K562 (cell line): Measurements from ENCODE around the gene SLCO2A1. TPM values are rescaled to one million over a fixed set of nuclear protein-coding genes. Genes with fewer than 3 reads are reported as not detected.

Experiments used
- ATAC-seq: fragments of 200-7000 bp; cut with Tn5 transposase; 3 replicates; pipeline ENCODE4 v1.9.1; 2020; ENCODE audit warnings: moderate library complexity
- BruUV-seq: library from RNA; stranded (reverse); fragments of 400-500 nt; replicated peaks from 2 replicates; lab custom pipeline; 2021; lab: Mats Ljungman, UMichigan
- CTCF ChIA-PET: fragments of 300-600 bp; formaldehyde crosslinking; extraction: SDS; loops from one replicate; lab custom pipeline; 2021; ENCODE audit warnings: low intra/inter-chr PET ratio; lab: Yijun Ruan, JAX
- POLR2A ChIA-PET: fragments of 300-600, 350-650 bp; sonication (Branson Sonifier 250); formaldehyde crosslinking; extraction: SDS; loops from one replicate; lab custom pipeline; 2021; ENCODE audit warnings: antibody characterized with exemption, inconsistent platforms; lab: Yijun Ruan, JAX
- DNase-seq, 4 experiments: peaks; one replicate each; pipeline versions ENCODE4 v3.0.0 to v3.0.0-alpha.2; 2011 to 2018; ENCODE audit warnings: low spot score in 3 of 4, mixed read lengths in 3 of 4; ENCODE audit errors: extremely low read depth in 1 of 4
- FAIRE-seq: peaks from 2 replicates; lab custom pipeline; 2011; peaks lifted over from hg19 to GRCh38; lab: Jason Lieb, UNC
- H2AFZ ChIP-seq: 2 replicates; pipeline ENCODE4 v1.6.0; 2011; ENCODE audit warnings: low read depth, low read length, control low read depth, inconsistent platforms
- H3K27ac ChIP-seq: fragments of 200-600 bp; 3 replicates; pipeline ENCODE4 v1.8.0; 2011; ENCODE audit warnings: low read depth, mild to moderate bottlenecking, control low read depth, inconsistent platforms, low read length, moderate library complexity, mixed read lengths; ENCODE audit errors: extremely low read depth
- H3K27me3 ChIP-seq, 2 experiments: fragments of 300-600 bp in 1 of 2; 2 replicates in 1 of 2; 3 replicates in 1 of 2; pipeline versions ENCODE4 v1.6.0 to v1.8.0; 2011; ENCODE audit warnings: inconsistent platforms in 2 of 2, low read length in 2 of 2, mild to moderate bottlenecking in 1 of 2, mixed read lengths in 1 of 2, moderate library complexity in 1 of 2; ENCODE audit not compliant: control insufficient read depth in 2 of 2, insufficient read depth in 2 of 2
- H3K36me3 ChIP-seq: fragments of 300-600 bp; 3 replicates; pipeline ENCODE4 v1.8.0; 2011; ENCODE audit warnings: mild to moderate bottlenecking, low read length, inconsistent platforms; ENCODE audit not compliant: control insufficient read depth, insufficient read depth
- H3K4me1 ChIP-seq, 2 experiments: fragments of 200-600 bp in 1 of 2; replicated peaks in 1 of 2; 2 replicates in 1 of 2; 3 replicates in 1 of 2; pipeline versions ENCODE4 v1.5.1 to v1.8.0; 2011; ENCODE audit warnings: inconsistent platforms in 2 of 2, low read length in 2 of 2, mild to moderate bottlenecking in 1 of 2, mixed read lengths in 1 of 2, moderate library complexity in 1 of 2; ENCODE audit not compliant: control insufficient read depth in 2 of 2, insufficient read depth in 2 of 2
- H3K4me2 ChIP-seq: 2 replicates; pipeline ENCODE4 v1.6.1; 2011; ENCODE audit warnings: low read length, control low read depth, inconsistent platforms, mixed read lengths; ENCODE audit not compliant: insufficient read depth
- H3K4me3 ChIP-seq: fragments of 200-600 bp; sonication (generic), shearing (Covaris generic); 2 replicates; pipeline ENCODE4 v1.5.1; 2016; ENCODE audit warnings: control low read depth, inconsistent platforms
- H3K79me2 ChIP-seq: fragments of 200-600 bp; 3 replicates; pipeline ENCODE4 v1.8.0; 2011; ENCODE audit warnings: low read length, inconsistent platforms; ENCODE audit not compliant: control insufficient read depth, insufficient read depth
- H3K9ac ChIP-seq, 2 experiments: 2 replicates each; pipeline versions ENCODE4 v1.6.0 to v1.6.1; 2011; ENCODE audit warnings: low read depth in 2 of 2, low read length in 2 of 2, control low read depth in 1 of 2, inconsistent platforms in 1 of 2, mild to moderate bottlenecking in 1 of 2, mixed read lengths in 1 of 2; ENCODE audit not compliant: insufficient read depth in 1 of 2
- H3K9me1 ChIP-seq: one replicate; pipeline ENCODE4 v1.6.0; 2011; ENCODE audit warnings: inconsistent platforms, mild to moderate bottlenecking, low read length, moderate library complexity; ENCODE audit not compliant: control insufficient read depth, insufficient read depth
- H3K9me3 ChIP-seq: replicated peaks from 2 replicates; pipeline ENCODE4 v1.5.1; 2011; ENCODE audit warnings: low read depth, low read length, inconsistent platforms; ENCODE audit not compliant: control insufficient read depth, insufficient read depth
- H4K20me1 ChIP-seq: replicated peaks from 2 replicates; pipeline ENCODE4 v1.6.1; 2011; ENCODE audit warnings: low read length, inconsistent platforms, mixed read lengths; ENCODE audit not compliant: control insufficient read depth, insufficient read depth
- ATF1 ChIP-seq, 2 experiments: fragments of 450-650 bp in 1 of 2; IDR thresholded peaks; 2 replicates each; pipeline ENCODE4 v1.6.1; 2016; ENCODE audit warnings: missing compliant biosample characterization in 1 of 2, missing genetic modification characterization in 1 of 2
- CEBPG ChIP-seq, 3 experiments: fragments of 200-800 bp in 1 of 3; sonication (Bioruptor generic) in 1 of 3; sonication (generic) in 1 of 3; formaldehyde crosslinking in 1 of 3; IDR thresholded peaks in 2 of 3; conservative IDR thresholded peaks in 1 of 3; 2 replicates each; pipeline versions ENCODE4 v1.6.1 to v1.8.0; 2016 to 2022; ENCODE audit warnings: missing compliant biosample characterization in 2 of 3, missing genetic modification characterization in 2 of 3, mild to moderate bottlenecking in 1 of 3, missing genetic modification reagents in 1 of 3
- CHD2 ChIP-seq: IDR thresholded peaks from 2 replicates; pipeline ENCODE4 v1.6.1; 2011; ENCODE audit warnings: low read depth, low read length
- ELF1 ChIP-seq: fragments of 200-800 bp; sonication (Bioruptor generic); IDR thresholded peaks from 2 replicates; pipeline ENCODE4 v1.6.1; 2016; ENCODE audit warnings: missing genetic modification characterization, missing compliant biosample characterization
- FIP1L1 ChIP-seq: fragments of 200-400 bp; formaldehyde crosslinking; IDR thresholded peaks from 2 replicates; pipeline ENCODE4 v1.6.1; 2018; ENCODE audit warnings: mild to moderate bottlenecking, low read depth, low read length; ENCODE audit not compliant: poor library complexity, severe bottlenecking
- FOXO4 ChIP-seq: fragments of 450-650 bp; formaldehyde crosslinking; IDR thresholded peaks from 2 replicates; pipeline ENCODE4 v1.4.0; 2020; ENCODE audit warnings: mild to moderate bottlenecking, moderate library complexity
- KLF1 ChIP-seq: fragments of 450-650 bp; IDR thresholded peaks from 2 replicates; pipeline ENCODE4 v1.6.1; 2016; ENCODE audit warnings: missing genetic modification characterization, missing compliant biosample characterization
- PML ChIP-seq: IDR thresholded peaks from 2 replicates; pipeline ENCODE4 v1.6.1; 2012; ENCODE audit warnings: low read length, inconsistent platforms
- POU5F1 ChIP-seq: fragments of 150-350 bp; IDR thresholded peaks from 2 replicates; pipeline ENCODE4 v1.6.1; 2014; ENCODE audit warnings: borderline replicate concordance, low read length, low read depth, mild to moderate bottlenecking; ENCODE audit not compliant: partially characterized antibody
- PTRF ChIP-seq: fragments of 450-650 bp; IDR thresholded peaks from 2 replicates; pipeline ENCODE4 v1.6.1; 2016; ENCODE audit warnings: mild to moderate bottlenecking, missing genetic modification characterization, missing compliant biosample characterization
- RBM34 ChIP-seq: fragments of 200-400 bp; formaldehyde crosslinking; IDR thresholded peaks from 2 replicates; pipeline ENCODE4 v1.6.1; 2018; ENCODE audit warnings: low read length, borderline replicate concordance; ENCODE audit not compliant: insufficient read depth
- SP1 ChIP-seq: sonication (generic); formaldehyde crosslinking; IDR thresholded peaks from 2 replicates; pipeline ENCODE4 v1.8.1; 2022; ENCODE audit warnings: mild to moderate bottlenecking, missing genetic modification reagents
- TEAD1 ChIP-seq, 2 experiments: fragments of 450-650 bp in 1 of 2; sonication (generic) in 1 of 2; formaldehyde crosslinking; IDR thresholded peaks; 2 replicates each; pipeline versions ENCODE4 v1.4.0 to v1.8.0; 2020 to 2022; ENCODE audit warnings: mild to moderate bottlenecking in 2 of 2, missing genetic modification reagents in 1 of 2
- TSHZ1 ChIP-seq: fragments of 250-450 bp; sonication (Bioruptor Pico); IDR thresholded peaks from 2 replicates; pipeline ENCODE4 v1.4.0; 2020; ENCODE audit warnings: mild to moderate bottlenecking, moderate library complexity
- XRCC5 ChIP-seq: fragments of 200-400 bp; formaldehyde crosslinking; IDR thresholded peaks from 2 replicates; pipeline ENCODE4 v1.6.1; 2017; ENCODE audit warnings: low read depth, mild to moderate bottlenecking, low read length
- YBX1 ChIP-seq: fragments of 450-650 bp; IDR thresholded peaks from 2 replicates; pipeline ENCODE4 v1.7.1; 2016; ENCODE audit warnings: mild to moderate bottlenecking
- ZFP1 ChIP-seq: fragments of 450-650 bp; formaldehyde crosslinking; IDR thresholded peaks from 2 replicates; pipeline ENCODE4 v1.4.0; 2020; ENCODE audit warnings: mild to moderate bottlenecking, mixed read lengths
- WGBS: fragments of 100-300 bp; shearing (Covaris generic); methylation state at CpG from one replicate; pipeline ENCODE4 v1.1.6; 2016; ENCODE audit warnings: low coverage, mixed read lengths; ENCODE audit not compliant: insufficient coverage; ENCODE audit errors: missing lambda C conversion rate; 5-methylcytosine and 5-hydroxymethylcytosine counted together
- in situ Hi-C: fragments of 300-500 bp; cut with MboI; formaldehyde crosslinking; loops from 4 replicates; pipeline ENCODE4 v1.15.0; 2018; ENCODE audit warnings: inconsistent platforms, mixed read lengths
- intact Hi-C: fragments of 100-400 bp; cut with micrococcal nuclease; formaldehyde crosslinking; loops from 2 replicates; pipeline ENCODE4 v1.14.2; 2022
- polyA plus RNA-seq, 8 experiments: library from polyadenylated mRNA; depleted of rRNA in 4 of 8; stranded (reverse) in 5 of 8; unstranded in 3 of 8; fragments of >200 nt; fragmentation: Nextera tagmentation in 2 of 8; fragmentation: Illumina TruSeq in 1 of 8; extraction: Ambion mirVana in 2 of 8; extraction: Trizol in 1 of 8; gene quantifications; 2 replicates each; pipeline versions ENCODE4 v1.2.1 to v1.2.3, GENCODE V29; 2011 to 2014; ENCODE audit warnings: inconsistent platforms in 1 of 8, missing spikeins in 1 of 8
- total RNA-seq, 7 experiments: library from RNA; depleted of rRNA in 6 of 7; stranded (reverse); fragments of >200 nt in 6 of 7; fragmentation: Illumina TruSeq in 2 of 7; extraction: Trizol in 2 of 7; gene quantifications; 2 replicates each; pipeline versions ENCODE4 v1.2.1 to v1.2.3, GENCODE V29; 2011 to 2021; ENCODE audit warnings: low replicate concordance in 1 of 7

The SLCO2A1 gene
- total and polyA plus RNA-seq, 9 of the 15 experiments (the other 6 are each of a cell fraction or from before 2014, with no cell fraction given): 0.16 to 1.0 TPM; not detected in 7

- TF ChIP-seq FIP1L1 (no peak), CHD2 (no peak), RBM34 (no peak), ATF1 (CRISPR knock-in tag; IDR thresholded peaks at IDR 0.05) (no peak), ATF1 (tag; IDR thresholded peaks at IDR 0.05) (no peak), SP1 (CRISPR knock-in tag) (no peak)
Measured at GRCh38 chr3:133943639-133944141, 86.0 kb downstream of the SLCO2A1 start (continued).

GRCh38 chr3:133943031-133943535 is 86.6 kb downstream of the SLCO2A1 start:
- no peak for DNase-seq
- 0% methylated on average over 2 of the region's 2 CpGs for WGBS
- Histone ChIP-seq H4K20me1 (peaks cover 25% of the 10 kb centered on the region), H2AFZ (no peak overlapping the region), H3K4me3 (no peak overlapping the region), H3K4me2 (no peak overlapping the region), H3K27ac (no peak overlapping the region), H3K36me3 (no peaks in the 10 kb centered on the region), H3K27me3 (peaks cover 3 to 59% of the 10 kb centered on the region in 2 experiments; a peak in 3 of 5 replicates), H3K79me2 (no peaks in the 10 kb centered on the region), H3K9ac (no peak overlapping the region), H3K9me1 (peaks cover under 1% of the 10 kb centered on the region), H3K9me3 (no peaks in the 10 kb centered on the region), H3K4me1 (peaks cover 4 to 5% of the 10 kb centered on the region in 2 experiments; a peak in 3 of 5 replicates)
- in situ Hi-C loops: no loop called here
- ATAC-seq: no peak; the same call in 2 of the 3 replicates
- BruUV-seq: no TSS peak
- no peak for FAIRE-seq
- ChIA-PET CTCF (no interaction called here), POLR2A (interaction anchor here (0.6 to 1.2 kb wide), 2 partner anchors 8 to 10 kb away, joined by 4 to 5 read pairs; no protein-coding TSS in a partner anchor)
- intact Hi-C loops: no loop called here
- TF ChIP-seq ELF1 (tag): no peak
- no peak for TF ChIP-seq POU5F1
- TF ChIP-seq PTRF (tag): no peak
- no peak for TF ChIP-seq CEBPG (CRISPR knock-in tag; IDR thresholded peaks at IDR 0.05)
- no peak for TF ChIP-seq CEBPG (tag; conservative IDR thresholded peaks at IDR 0.05 in 1 of 2, IDR thresholded peaks at IDR 0.05 in 1 of 2)
- TF ChIP-seq YBX1: no peak
- no peak for TF ChIP-seq FOXO4 (CRISPR knock-in tag)
- no peak for TF ChIP-seq KLF1
- no peak for TF ChIP-seq XRCC5
- TF ChIP-seq TSHZ1 (CRISPR knock-in tag): no peak
- TF ChIP-seq PML: no peak
- no peak for TF ChIP-seq TEAD1 (CRISPR knock-in tag; IDR thresholded peaks at IDR 0.05)
- no peak for TF ChIP-seq ZFP1 (CRISPR knock-in tag)
